Lower leg skin (tissue), 3 donors: Measurements from ENCODE around the gene ELMOD1.

Experiments used
- CTCF ChIP-seq, 3 donors: fragments of 450-650 bp; IDR thresholded peaks; one replicate each; pipeline ENCODE4 v1.5.1; 2016; ENCODE audit warnings: antibody characterized with exemption in 3 of 3, mild to moderate bottlenecking in 3 of 3, moderate library complexity in 2 of 3
- POLR2A ChIP-seq, 2 donors: fragments of 450-650 bp; IDR thresholded peaks; one replicate each; pipeline ENCODE4 v1.6.1; 2016 to 2017; ENCODE audit warnings: antibody characterized with exemption in 2 of 2, mild to moderate bottlenecking in 1 of 2, moderate library complexity in 1 of 2

GRCh38 chr11:107567739-107568335 is 23.1 kb upstream of the ELMOD1 start:
- TF ChIP-seq CTCF (IDR thresholded peaks at IDR 0.05) (no peak), POLR2A (IDR thresholded peaks at IDR 0.05) (no peak)
